ENCODE measurements around the gene PIGT.

Gene PIGT

GRCh38 chr20:45400346-45401031 is 15.5 kb upstream of the PIGT start:
- no peak for DNase-seq

- no peak for DNase-seq
Measured at GRCh38 chr20:45402946-45403345, 13.0 kb upstream of the PIGT start.

- DNase-seq: no peak
Measured at GRCh38 chr20:45404438-45404837, 11.5 kb upstream of the PIGT start.

DNA sequence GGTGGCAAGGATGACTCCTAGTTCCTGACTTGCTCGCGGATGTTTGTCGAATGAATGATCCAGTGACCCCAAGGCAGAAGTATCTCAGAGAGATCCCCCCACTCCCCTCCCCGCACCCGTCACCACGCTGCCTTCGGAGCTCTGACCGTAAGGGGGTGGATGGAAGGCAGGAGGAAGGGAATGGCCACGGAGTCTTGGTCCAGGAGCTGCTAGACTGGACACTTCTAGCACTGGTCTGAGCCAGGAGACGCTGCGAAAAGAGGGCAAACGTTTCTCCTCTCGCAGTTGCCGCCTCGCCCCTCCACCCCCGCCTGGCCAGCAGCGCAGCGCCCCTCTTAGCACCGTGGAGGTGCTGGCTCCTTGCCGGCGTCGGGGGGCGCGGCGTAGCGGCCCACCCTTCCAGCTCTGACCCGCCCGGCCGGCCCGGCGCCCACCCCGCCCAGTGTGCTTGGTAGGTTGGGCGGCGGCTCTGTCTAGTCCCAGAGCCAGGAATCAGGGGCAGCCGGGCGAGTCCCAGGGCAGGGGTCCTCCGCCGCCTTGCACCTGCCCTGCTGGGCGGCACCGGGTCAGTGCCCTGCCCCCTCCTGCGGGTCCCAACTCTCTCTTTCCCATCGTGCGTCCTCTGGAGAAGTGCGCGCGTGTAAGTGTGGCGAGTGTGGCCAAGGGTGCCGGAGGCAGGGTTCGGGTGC is 10.2 kb upstream of the PIGT start:
- peak in 3 of 58 donors; percentile 53 to 67 (median 54) for DNase-seq

- peak in 49 of 58 donors; percentile 34 to 80 (median 62) for DNase-seq
Measured at GRCh38 chr20:45406260-45407066, 9.5 kb upstream of the PIGT start.

GRCh38 chr20:45407067-45407745 is 8.7 kb upstream of the PIGT start:
- DNase-seq: peak in 43 of 58 donors; percentile 22 to 74 (median 53)

DNA sequence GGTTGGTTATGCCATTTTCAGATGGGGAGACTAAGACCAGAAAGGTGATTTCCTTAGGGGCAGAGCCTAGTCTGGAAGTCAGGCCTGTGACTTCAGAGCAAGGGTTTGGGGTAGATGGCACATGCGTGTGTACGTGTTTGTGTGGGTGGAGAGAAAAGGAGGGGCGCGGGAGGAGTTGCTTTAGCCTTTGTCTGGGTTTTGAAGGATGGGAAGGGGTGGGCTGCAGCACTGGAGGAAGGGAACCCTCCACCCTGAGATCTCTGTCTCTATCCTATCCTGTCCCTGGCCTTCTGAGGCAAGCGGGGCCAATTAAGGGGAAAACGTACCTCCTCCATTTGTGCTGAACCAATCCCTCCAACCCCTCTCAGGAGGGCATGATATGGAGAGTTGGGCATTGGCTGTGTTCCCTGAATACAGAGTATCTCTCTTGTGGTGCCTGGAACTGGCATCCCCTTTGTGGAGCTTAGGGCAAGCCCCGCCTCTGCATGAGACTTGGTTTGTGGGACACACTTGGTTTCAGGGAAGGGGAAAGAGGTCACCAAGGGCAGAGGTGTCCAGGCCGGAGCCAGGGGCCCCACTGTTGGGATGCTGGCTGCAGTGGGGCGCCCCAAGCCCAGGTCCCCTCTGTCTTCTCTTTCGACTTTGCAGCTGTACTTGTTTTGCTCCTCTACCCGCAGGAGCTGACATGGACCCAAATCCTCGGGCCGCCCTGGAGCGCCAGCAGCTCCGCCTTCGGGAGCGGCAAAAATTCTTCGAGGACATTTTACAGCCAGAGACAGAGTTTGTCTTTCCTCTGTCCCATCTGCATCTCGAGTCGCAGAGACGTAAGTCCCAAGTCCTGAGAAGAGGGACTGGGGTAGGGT is 7.9 kb upstream of the PIGT start, which contains the start of gene DBNDD2:
TSS of gene DBNDD2 (plus strand) at position 507 of the 863 bp plus-strand sequence. CDS start at position 686, 179 bp downstream.
- DNase-seq: peak in 52 of 58 donors; percentile 42 to 96 (median 78)

DNA sequence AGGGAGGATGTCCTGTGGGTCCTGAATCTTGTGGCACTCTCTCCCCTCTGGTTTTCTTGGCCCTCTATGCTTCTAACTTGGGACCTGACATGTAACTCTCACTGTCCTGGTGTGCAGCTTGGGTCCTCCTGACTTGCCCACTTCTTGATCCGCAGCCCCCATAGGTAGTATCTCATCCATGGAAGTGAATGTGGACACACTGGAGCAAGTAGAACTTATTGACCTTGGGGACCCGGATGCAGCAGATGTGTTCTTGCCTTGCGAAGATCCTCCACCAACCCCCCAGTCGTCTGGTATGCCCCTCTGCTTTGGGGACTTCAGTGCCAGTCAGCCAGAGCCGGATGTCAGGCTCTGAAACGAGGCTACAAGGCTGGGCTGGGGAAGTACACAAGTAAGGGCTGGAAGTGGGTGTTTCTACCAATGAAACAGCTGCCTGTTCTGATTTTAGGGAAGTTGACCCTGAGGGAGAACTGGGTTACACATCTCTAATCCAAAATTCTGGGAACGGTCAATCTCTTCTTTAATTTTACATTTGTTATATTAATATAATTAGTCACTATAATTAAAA is 7.2 kb upstream of the PIGT start:
- DNase-seq: peak in 13 of 58 donors; percentile 15 to 52 (median 34)

DNA sequence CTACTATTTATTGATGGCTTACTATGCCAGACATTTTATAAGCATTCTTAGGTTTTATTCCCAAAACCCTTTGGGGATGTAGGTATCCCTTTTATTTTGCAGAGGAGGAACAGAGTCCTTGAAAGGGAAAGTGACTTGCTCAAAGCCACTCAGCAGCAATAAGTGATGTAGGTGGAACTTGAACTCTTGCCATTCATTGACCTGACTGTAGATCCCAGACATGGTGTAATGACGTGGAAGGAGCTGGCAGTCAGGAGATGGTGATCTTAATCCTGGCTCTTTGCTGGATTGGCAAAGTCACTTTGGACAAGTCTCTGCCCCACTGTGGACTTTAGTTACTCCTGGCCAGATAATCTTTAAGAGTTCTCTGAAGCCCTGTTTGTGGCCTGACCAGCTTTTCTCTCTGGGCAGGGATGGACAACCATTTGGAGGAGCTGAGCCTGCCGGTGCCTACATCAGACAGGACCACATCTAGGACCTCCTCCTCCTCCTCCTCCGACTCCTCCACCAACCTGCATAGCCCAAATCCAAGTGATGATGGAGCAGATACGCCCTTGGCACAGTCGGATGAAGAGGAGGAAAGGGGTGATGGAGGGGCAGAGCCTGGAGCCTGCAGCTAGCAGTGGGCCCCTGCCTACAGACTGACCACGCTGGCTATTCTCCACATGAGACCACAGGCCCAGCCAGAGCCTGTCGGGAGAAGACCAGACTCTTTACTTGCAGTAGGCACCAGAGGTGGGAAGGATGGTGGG is 6.2 kb upstream of the PIGT start:
- no peak for DNase-seq

GRCh38 chr20:45410887-45411286 is 5.1 kb upstream of the PIGT start:
- DNase-seq: peak in 1 of 58 donors; percentile 19

- DNase-seq: no peak
Measured at GRCh38 chr20:45412653-45413052, 3.3 kb upstream of the PIGT start.

GRCh38 chr20:45413479-45413878 is 2.5 kb upstream of the PIGT start:
- DNase-seq: no peak

- no peak for DNase-seq
Measured at GRCh38 chr20:45416917-45417316, 976 bp downstream of the PIGT start.

GRCh38 chr20:45419188-45420091 is 3.5 kb downstream of the PIGT start:
- DNase-seq: peak in 23 of 58 donors; percentile 12 to 78 (median 33)

DNA sequence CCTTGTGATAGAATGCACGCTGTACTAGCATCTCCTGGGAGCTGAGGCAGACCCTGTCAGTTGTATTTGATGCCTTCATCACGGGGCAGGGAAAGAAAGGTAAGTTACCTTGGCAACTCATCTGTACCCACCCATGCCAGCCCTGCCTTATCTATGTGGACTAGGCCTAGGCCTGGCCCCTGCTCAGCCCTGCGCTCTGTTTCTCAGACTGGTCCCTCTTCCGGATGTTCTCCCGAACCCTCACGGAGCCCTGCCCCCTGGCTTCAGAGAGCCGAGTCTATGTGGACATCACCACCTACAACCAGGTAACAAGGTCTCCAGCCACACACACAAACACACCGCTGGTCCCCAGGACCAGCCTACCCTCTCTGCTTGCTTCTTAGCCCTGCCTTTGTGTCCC is 4.2 kb downstream of the PIGT start:
- DNase-seq: no peak

DNA sequence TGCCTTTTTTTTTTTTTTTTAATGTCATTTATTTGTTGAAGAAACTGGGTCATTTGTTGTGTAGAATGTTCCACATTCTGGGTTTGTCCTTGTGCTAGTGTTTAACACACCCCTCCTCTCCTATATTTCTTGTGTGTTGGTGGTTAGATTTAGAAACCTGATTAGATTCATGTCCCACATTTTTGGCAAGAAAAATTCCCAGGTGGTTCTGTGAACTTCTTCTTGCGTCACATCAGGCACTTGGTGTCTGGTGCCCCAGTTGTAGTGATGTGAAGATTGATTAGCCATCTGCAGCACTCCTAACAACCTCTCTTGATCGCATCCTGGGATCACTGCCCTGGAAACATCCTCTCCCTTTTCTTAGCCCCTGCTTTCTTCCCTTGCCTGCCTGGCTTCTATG is 7.8 kb downstream of the PIGT start:
- DNase-seq: no peak

- DNase-seq: no peak
Measured at GRCh38 chr20:45425561-45425960, 9.6 kb downstream of the PIGT start.
